ENCODE data around the gene GOLGA6B.
"Not testable (repeated sequence)": the region's sequence is repeated elsewhere in the genome, so short reads cannot be mapped to it uniquely, and the experiment has no call there.

DNA sequence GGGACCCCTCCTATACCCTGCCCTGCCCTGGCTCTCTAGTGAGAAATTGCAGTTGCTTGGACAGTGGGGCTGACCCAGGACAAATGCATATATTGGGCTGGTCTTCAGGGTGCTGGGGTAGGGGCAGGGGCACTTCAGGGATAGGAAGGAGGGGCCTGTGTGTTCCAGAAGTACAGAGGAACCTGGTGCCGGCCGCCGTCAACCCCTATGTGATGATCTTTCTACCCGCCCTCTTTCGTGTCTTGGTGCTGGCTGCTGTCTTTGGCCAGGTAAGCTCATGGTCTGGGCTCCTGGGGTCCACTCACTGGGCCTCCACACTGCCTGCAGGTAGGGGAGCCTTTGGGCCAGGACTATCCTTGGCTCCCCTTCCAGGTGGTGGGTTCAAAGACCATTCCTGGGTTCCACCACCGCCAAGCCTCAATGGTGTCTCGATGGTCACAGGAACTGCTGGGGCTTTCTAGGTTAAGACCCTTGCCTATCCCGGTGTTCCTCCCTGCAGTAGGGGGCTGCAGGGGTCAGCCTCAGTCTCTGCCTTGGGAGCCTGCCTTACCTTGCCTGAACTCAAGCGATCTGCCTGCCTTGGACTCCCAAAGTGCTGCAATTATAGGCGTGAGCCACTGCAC lies 5.8 kb upstream of the GOLGA6B start:
- TF ChIP-seq EP300 (IDR thresholded peaks at IDR 0.05; ENCODE audit: low read depth); POLR2A (IDR thresholded peaks at IDR 0.05): not testable (repeated sequence)
